Large intestine (tissue), 3 donors: ENCODE data around the gene POU2F1. TPM values are rescaled to one million over a fixed set of nuclear protein-coding genes. Genes with fewer than 3 reads are reported as not detected.
A peak's percentile ranks its signal among the peaks of the same experiment; 100 is the strongest.

Experiments used
- DNase-seq, 2 donors: peaks; one replicate each; pipeline versions ENCODE4 v3.0.0 to v3.0.0-alpha.2; 2013
- H3K27ac ChIP-seq: one replicate; pipeline ENCODE4 v1.5.1; 2013; ENCODE audit warnings: low read length
- H3K27me3 ChIP-seq: 2 replicates; pipeline ENCODE4 v1.6.1; 2013; ENCODE audit warnings: low read length; ENCODE audit not compliant: control insufficient read depth, insufficient read depth
- H3K36me3 ChIP-seq: 2 replicates; pipeline ENCODE4 v1.6.1; 2013; ENCODE audit warnings: low read length; ENCODE audit not compliant: control insufficient read depth, insufficient read depth
- H3K4me1 ChIP-seq: one replicate; pipeline ENCODE4 v1.6.1; 2013; ENCODE audit warnings: low read length; ENCODE audit not compliant: control insufficient read depth, insufficient read depth
- H3K4me3 ChIP-seq: one replicate; pipeline ENCODE4 v1.5.1; 2013; ENCODE audit warnings: low read length
- H3K9me3 ChIP-seq: one replicate; pipeline ENCODE4 v1.6.1; 2013; ENCODE audit warnings: mild to moderate bottlenecking, low read depth, low read length, moderate library complexity; ENCODE audit not compliant: control insufficient read depth
- WGBS: methylation state at CpG from one replicate; pipeline ENCODE4 v1.1.5; 2013; ENCODE audit warnings: low lambda C conversion rate; ENCODE audit not compliant: insufficient coverage; 5-methylcytosine and 5-hydroxymethylcytosine counted together
- polyA plus RNA-seq: library from polyadenylated mRNA; unstranded; fragments of 120-200 nt; gene quantifications from one replicate; pipeline ENCODE4 v1.2.1, GENCODE V29; 2013

POU2F1 gene
- polyA plus RNA-seq, 1 donor, result 8.9 TPM

- no peak for DNase-seq
- peaks cover 6% of the 10 kb centered on the region for H3K27me3 ChIP-seq
- H3K4me1 ChIP-seq, result no peaks in the 10 kb centered on the region
- no peak overlapping the region for H3K27ac ChIP-seq
- no peaks in the 10 kb centered on the region for H3K36me3 ChIP-seq
- 100% methylated on average over 1 of the region's 8 CpGs for WGBS
- H3K4me3 ChIP-seq, result no peak overlapping the region
- peaks cover 4% of the 10 kb centered on the region for H3K9me3 ChIP-seq
Measured at GRCh38 chr1:167452483-167452882, 231.8 kb downstream of the POU2F1 start.

GRCh38 chr1:167453123-167453522, 232.4 kb downstream of the POU2F1 start:
- WGBS, result 80% methylated on average over 1 of the region's 6 CpGs
- Histone ChIP-seq H3K27ac (no peak overlapping the region), H3K9me3 (peaks cover 4% of the 10 kb centered on the region), H3K27me3 (peaks cover 6% of the 10 kb centered on the region), H3K36me3 (no peaks in the 10 kb centered on the region), H3K4me1 (no peaks in the 10 kb centered on the region), H3K4me3 (no peak overlapping the region)
- no peak for DNase-seq

- no peak overlapping the region for H3K27ac ChIP-seq
- DNase-seq, result no peak
- WGBS, result 80% methylated on average over 5 of the region's 19 CpGs
Measured at GRCh38 chr1:167454304-167454893, 233.7 kb downstream of the POU2F1 start.

GRCh38 chr1:167454894-167455785, 234.5 kb downstream of the POU2F1 start:
- H3K27me3 ChIP-seq, result peaks cover 6% of the 10 kb centered on the region
- peak overlapping the region; percentile 56 for H3K27ac ChIP-seq
- peaks cover 4% of the 10 kb centered on the region for H3K9me3 ChIP-seq
- DNase-seq, result peak; percentile 41 to 74
- H3K4me1 ChIP-seq, result no peaks in the 10 kb centered on the region
- H3K36me3 ChIP-seq, result no peaks in the 10 kb centered on the region
- WGBS, result no CpG with 5 or more reads among the region's 85 CpGs
- H3K4me3 ChIP-seq, result peak overlapping the region; percentile 84

More at GRCh38 chr1:167454304-167454893, 233.7 kb downstream of the POU2F1 start:
- no peaks in the 10 kb centered on the region for H3K36me3 ChIP-seq
- H3K4me3 ChIP-seq, result peak overlapping the region; percentile 84
- H3K4me1 ChIP-seq, result no peaks in the 10 kb centered on the region
- peaks cover 6% of the 10 kb centered on the region for H3K27me3 ChIP-seq
- peaks cover 4% of the 10 kb centered on the region for H3K9me3 ChIP-seq

GRCh38 chr1:167455786-167456446, 235.2 kb downstream of the POU2F1 start:
- H3K4me1 ChIP-seq, result no peaks in the 10 kb centered on the region
- peaks cover 4% of the 10 kb centered on the region for H3K9me3 ChIP-seq
- H3K27me3 ChIP-seq, result peaks cover 6% of the 10 kb centered on the region
- peak overlapping the region; percentile 56 for H3K27ac ChIP-seq
- H3K36me3 ChIP-seq, result no peaks in the 10 kb centered on the region
- no CpG with 5 or more reads among the region's 23 CpGs for WGBS
- DNase-seq, result peak in 1 of 2 donors; percentile 30
- H3K4me3 ChIP-seq, result peak overlapping the region; percentile 84

GRCh38 chr1:167456524-167456923, 235.8 kb downstream of the POU2F1 start:
- peaks cover 4% of the 10 kb centered on the region for H3K9me3 ChIP-seq
- no peaks in the 10 kb centered on the region for H3K4me1 ChIP-seq
- no CpG with 5 or more reads among the region's 5 CpGs for WGBS
- H3K27ac ChIP-seq, result no peak overlapping the region
- DNase-seq, result no peak
- H3K4me3 ChIP-seq, result no peak overlapping the region
- H3K36me3 ChIP-seq, result no peaks in the 10 kb centered on the region
- H3K27me3 ChIP-seq, result peaks cover 6% of the 10 kb centered on the region

GRCh38 chr1:167456926-167457325, 236.2 kb downstream of the POU2F1 start:
- no peaks in the 10 kb centered on the region for H3K4me1 ChIP-seq
- no peak for DNase-seq
- WGBS, result no CpG with 5 or more reads among the region's 8 CpGs
- H3K36me3 ChIP-seq, result no peaks in the 10 kb centered on the region
- H3K27me3 ChIP-seq, result peaks cover 6% of the 10 kb centered on the region
- peaks cover 4% of the 10 kb centered on the region for H3K9me3 ChIP-seq
- H3K4me3 ChIP-seq, result no peak overlapping the region
- no peak overlapping the region for H3K27ac ChIP-seq

- Histone ChIP-seq H3K36me3 (no peaks in the 10 kb centered on the region), H3K9me3 (peaks cover 4% of the 10 kb centered on the region), H3K27me3 (peaks cover 6% of the 10 kb centered on the region), H3K27ac (no peak overlapping the region), H3K4me3 (no peak overlapping the region), H3K4me1 (no peaks in the 10 kb centered on the region)
- 93% methylated on average over 5 of the region's 11 CpGs for WGBS
- no peak for DNase-seq
Measured at GRCh38 chr1:167457936-167458584, 237.4 kb downstream of the POU2F1 start.

GRCh38 chr1:167460836-167461235, 240.2 kb downstream of the POU2F1 start:
- no peaks in the 10 kb centered on the region for H3K9me3 ChIP-seq
- no peak for DNase-seq
- H3K4me1 ChIP-seq, result no peaks in the 10 kb centered on the region
- peaks cover 3% of the 10 kb centered on the region for H3K27me3 ChIP-seq
- no peak overlapping the region for H3K4me3 ChIP-seq
- no CpG with 5 or more reads among the region's 14 CpGs for WGBS
- H3K27ac ChIP-seq, result no peak overlapping the region
- H3K36me3 ChIP-seq, result no peaks in the 10 kb centered on the region

- DNase-seq, result no peak
- H3K4me3 ChIP-seq, result no peak overlapping the region
- no peak overlapping the region for H3K27ac ChIP-seq
- no peaks in the 10 kb centered on the region for H3K9me3 ChIP-seq
- no peaks in the 10 kb centered on the region for H3K36me3 ChIP-seq
- peaks cover 4% of the 10 kb centered on the region for H3K4me1 ChIP-seq
- H3K27me3 ChIP-seq, result no peaks in the 10 kb centered on the region
- no CpG with 5 or more reads among the region's 8 CpGs for WGBS
Measured at GRCh38 chr1:167462341-167462740, 241.7 kb downstream of the POU2F1 start.
